Uterus (tissue), 2 donors: ENCODE data around the gene YIF1A.

Experiments used
- CTCF ChIP-seq, 4 experiments: fragments of 200-600 bp in 2 of 4; fragments of 450-650 bp in 2 of 4; sonication (generic) in 2 of 4; IDR thresholded peaks; one replicate each; pipeline ENCODE4 v1.5.1; 2016 to 2019; ENCODE audit warnings: antibody characterized with exemption in 4 of 4, mild to moderate bottlenecking in 2 of 4, moderate library complexity in 1 of 4
- POLR2A ChIP-seq, 2 donors: fragments of 450-650 bp; IDR thresholded peaks; one replicate each; pipeline ENCODE4 v1.6.1; 2016; ENCODE audit warnings: antibody characterized with exemption in 2 of 2, mild to moderate bottlenecking in 1 of 2, moderate library complexity in 1 of 2

- no peak for TF ChIP-seq CTCF (IDR thresholded peaks at IDR 0.05)
- no peak for TF ChIP-seq POLR2A (IDR thresholded peaks at IDR 0.05)
These were observed 46.7 kb upstream of the YIF1A start for GRCh38 chr11:66335531-66336233.
